ENCODE data around the gene ADGRB2.
"Not testable (repeated sequence)": the region's sequence is repeated elsewhere in the genome, so short reads cannot be mapped to it uniquely, and the experiment has no call there.

ADGRB2 gene

GRCh38 chr1:31725134-31725533, 39.0 kb downstream of the ADGRB2 start:
- no peak for DNase-seq

- DNase-seq: peak; percentile 41
Observed at GRCh38 chr1:31723828-31724359, 40.2 kb downstream of the ADGRB2 start.

- no peak for DNase-seq
Observed at GRCh38 chr1:31718327-31718897, 45.7 kb downstream of the ADGRB2 start.

GRCh38 chr1:31717341-31717740, 46.8 kb downstream of the ADGRB2 start:
- DNase-seq: no peak

- no peak for DNase-seq
Observed at GRCh38 chr1:31715873-31716220, 48.3 kb downstream of the ADGRB2 start.

GRCh38 chr1:31715087-31715872, 48.9 kb downstream of the ADGRB2 start:
- peak; percentile 44 for DNase-seq

- DNase-seq: peak; percentile 47
Observed at GRCh38 chr1:31714442-31715086, 49.6 kb downstream of the ADGRB2 start.

GRCh38 chr1:31712630-31713029, 51.5 kb downstream of the ADGRB2 start:
- no peak for DNase-seq

- DNase-seq: no peak
Observed at GRCh38 chr1:31712068-31712467, 52.1 kb downstream of the ADGRB2 start.

- no peak for DNase-seq
Observed at GRCh38 chr1:31708324-31708723, 55.8 kb downstream of the ADGRB2 start.

- DNase-seq: no peak
Observed at GRCh38 chr1:31707711-31708110, 56.4 kb downstream of the ADGRB2 start.

- DNase-seq: not testable (repeated sequence)
Observed at GRCh38 chr1:31707059-31707600, 57.0 kb downstream of the ADGRB2 start.

GRCh38 chr1:31706384-31707058, 57.6 kb downstream of the ADGRB2 start:
- no peak for DNase-seq

- peak; percentile 62 for DNase-seq
Observed at GRCh38 chr1:31705080-31705866, 58.9 kb downstream of the ADGRB2 start.

- no peak for DNase-seq
Observed at GRCh38 chr1:31704271-31705079, 59.7 kb downstream of the ADGRB2 start.

GRCh38 chr1:31703431-31704270, 60.5 kb downstream of the ADGRB2 start, which contains the start of gene COL16A1:
Gene COL16A1, minus strand, starts transcription at chr1:31704017. Its CDS starts 1,824 bp downstream, at chr1:31702193.
- no peak for DNase-seq

- DNase-seq: no peak
Observed at GRCh38 chr1:31702836-31703404, 61.2 kb downstream of the ADGRB2 start.

- peak; percentile 48 for DNase-seq
Observed at GRCh38 chr1:31701091-31701736, 62.9 kb downstream of the ADGRB2 start.

- no peak for DNase-seq
Observed at GRCh38 chr1:31700468-31701090, 63.6 kb downstream of the ADGRB2 start.
